Right kidney (tissue), 1 donor: ENCODE results near the gene PBRM1.

ENCODE experiments used
- DNase-seq: peaks from one replicate; pipeline ENCODE4 v3.0.0-alpha.2; 2016

The PBRM1 gene

DNA sequence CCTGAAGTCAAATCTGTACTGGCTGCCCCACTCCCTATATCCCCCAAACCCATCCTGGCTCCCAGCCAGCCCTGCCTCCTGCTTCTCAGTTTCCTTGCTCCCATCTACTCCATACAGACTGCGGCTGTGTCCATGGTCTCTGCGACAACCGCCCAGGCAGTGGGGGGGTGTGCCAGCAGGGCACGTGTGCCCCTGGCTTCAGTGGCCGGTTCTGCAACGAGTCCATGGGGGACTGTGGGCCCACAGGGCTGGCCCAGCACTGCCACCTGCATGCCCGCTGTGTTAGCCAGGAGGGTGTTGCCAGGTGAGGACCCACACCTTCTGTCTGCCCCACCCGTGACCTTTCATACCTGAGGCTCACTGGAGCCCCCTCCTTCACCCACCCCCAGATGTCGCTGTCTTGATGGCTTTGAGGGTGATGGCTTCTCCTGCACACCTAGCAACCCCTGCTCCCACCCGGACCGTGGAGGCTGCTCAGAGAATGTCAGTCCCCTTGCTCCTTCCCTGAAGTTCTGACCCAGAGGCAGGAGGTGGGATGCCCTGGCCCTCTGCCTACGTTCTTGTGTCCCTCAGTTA, 175.9 kb downstream of the PBRM1 start:
- DNase-seq: no peak

DNA sequence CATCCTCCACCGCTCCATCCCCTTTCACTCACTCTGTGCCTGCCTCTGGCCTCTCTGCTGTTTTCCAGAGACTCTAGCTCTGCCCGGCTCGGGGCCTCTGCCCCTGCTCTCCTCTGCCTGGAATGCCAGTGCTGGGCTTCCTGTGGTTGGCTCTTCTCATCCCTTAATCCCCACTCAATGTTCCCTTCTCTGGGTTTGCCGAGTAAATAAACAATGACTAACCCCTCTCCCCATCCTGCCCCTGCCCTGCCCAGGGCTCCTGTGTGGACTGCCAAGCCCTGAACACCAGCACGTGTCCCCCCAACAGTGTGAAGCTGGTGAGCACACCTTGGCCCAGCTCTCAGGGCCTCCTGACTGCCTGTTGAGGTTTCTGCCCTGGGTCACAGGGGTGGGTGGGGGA, 178.4 kb downstream of the PBRM1 start:
- DNase-seq: no peak

- no peak for DNase-seq
Observed at GRCh38 chr3:52506266-52506966, 179.3 kb downstream of the PBRM1 start.

- DNase-seq: no peak
Observed at GRCh38 chr3:52504977-52505376, 180.7 kb downstream of the PBRM1 start.

DNA sequence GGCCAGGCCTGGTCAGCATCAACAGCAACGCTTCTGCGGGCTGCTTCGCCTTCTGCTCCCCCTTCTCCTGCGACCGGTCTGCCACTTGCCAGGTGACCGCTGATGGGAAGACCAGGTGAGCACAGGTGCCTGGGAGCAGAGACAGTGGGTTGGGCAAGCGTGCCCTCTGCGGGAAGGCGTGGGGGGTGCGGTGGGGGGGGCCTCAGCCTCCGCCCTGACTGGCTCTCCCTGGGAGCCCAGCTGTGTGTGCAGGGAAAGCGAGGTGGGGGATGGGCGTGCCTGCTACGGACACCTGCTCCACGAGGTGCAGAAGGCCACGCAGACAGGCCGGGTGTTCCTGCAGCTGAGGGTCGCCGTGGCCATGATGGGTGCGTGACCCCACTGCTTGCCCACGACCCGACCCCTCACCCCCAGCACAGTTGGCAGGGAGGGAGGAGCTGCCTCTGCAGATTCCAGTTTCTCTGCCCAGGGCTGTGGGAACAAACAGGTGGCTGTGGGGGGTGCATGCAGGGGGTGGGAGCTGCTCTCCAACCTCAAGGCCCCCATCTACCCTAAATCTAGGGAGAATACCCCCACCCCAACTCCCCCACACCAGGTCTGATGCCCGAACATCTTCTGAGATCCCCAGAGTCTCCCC, 181.8 kb downstream of the PBRM1 start:
- DNase-seq: no peak

DNA sequence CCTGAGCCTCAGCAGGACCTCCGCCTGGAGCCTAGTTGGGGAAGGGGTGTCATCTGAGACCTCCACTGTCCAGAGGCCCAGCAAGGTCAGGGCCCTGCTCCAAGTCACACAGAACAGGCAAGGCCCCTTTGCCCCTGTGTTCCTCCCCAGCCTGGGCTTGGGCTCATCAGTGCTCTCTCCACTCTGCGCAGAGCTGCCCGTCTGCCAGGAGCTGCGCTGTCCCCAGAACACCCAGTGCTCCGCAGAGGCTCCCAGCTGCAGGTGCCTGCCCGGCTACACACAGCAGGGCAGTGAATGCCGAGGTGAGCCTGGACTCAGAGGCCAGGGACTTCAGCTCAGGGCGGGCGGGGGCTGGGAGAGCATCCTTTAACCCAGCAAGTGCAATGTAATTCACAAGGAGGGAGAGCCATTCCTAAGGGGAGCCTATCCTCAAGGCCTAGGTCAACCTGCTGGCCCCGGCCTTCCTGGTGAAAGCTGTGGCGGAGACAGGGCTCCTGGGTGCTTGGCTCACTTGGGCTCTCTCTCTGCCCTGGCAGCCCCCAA, 182.8 kb downstream of the PBRM1 start:
- no peak for DNase-seq

GRCh38 chr3:52502001-52502400, 183.7 kb downstream of the PBRM1 start:
- DNase-seq: no peak

GRCh38 chr3:52501046-52501445, 184.7 kb downstream of the PBRM1 start:
- no peak for DNase-seq

- DNase-seq: no peak
Observed at GRCh38 chr3:52498137-52499054, 187.3 kb downstream of the PBRM1 start.

DNA sequence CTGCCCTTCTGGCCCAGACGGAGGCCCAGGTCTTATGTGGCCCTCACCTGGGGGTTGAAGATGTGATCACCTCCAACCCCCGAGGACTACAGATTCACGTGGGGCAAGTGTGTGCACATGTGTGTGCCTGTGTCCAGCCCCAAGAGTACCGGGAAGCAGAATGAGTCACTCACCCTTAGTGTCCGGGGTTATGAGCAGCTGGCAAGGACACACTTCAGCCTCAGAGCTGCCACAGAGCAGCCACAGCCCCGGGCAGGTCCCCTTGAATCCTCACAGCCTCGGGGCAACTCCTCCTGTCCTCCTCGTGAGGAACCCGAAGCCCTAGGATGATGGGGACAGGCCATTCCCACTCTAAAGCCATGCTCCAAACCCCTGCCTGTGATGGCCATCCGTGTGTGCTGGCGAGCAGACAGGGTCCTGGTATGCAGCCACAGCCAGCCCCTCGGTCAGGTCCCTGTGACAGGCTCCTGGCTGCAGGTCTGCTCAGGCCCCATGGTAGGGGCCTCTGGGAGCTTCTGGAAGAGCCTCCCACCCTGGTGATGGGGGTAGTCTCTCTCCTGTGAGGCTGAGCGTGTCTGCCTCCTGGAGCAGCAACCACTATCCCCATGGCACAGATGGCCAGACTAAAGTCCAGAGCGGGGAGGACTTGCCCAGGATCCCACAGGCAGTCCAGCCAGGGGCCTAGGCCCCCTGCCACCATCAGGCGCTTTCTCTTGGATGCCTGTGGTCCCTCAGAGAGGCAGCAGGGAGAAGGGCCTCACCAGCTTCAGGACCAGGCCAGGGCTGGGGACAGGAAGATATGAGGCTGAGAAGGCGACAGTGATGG, 189.7 kb downstream of the PBRM1 start:
- no peak for DNase-seq
